Measurements from ENCODE around the gene NCBP2L.

DNA sequence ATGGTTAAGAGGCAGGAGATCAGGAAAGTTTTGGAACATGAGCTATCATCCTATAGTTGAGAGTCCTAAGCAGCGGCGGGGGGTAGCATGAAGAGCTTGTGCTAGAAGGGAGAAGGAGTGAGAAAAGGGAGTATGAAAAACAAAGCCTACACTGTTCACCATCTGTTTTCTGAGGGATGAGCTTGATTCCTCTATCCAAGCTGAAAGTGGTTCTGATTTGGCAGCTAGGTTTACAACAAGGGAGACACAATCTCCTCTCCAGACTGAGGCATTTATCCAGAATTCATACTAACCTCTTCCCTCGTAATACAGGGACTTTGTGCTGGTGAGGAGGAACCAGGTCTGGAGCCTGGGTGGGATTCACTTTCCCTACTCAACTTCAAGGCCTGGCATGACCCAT is 25.5 kb upstream of the NCBP2L start:
- TF ChIP-seq EP300 (IDR thresholded peaks at IDR 0.05) (no peak), POLR2A (IDR thresholded peaks at IDR 0.05) (no peak)
- TF ChIP-seq, protein P1, sequence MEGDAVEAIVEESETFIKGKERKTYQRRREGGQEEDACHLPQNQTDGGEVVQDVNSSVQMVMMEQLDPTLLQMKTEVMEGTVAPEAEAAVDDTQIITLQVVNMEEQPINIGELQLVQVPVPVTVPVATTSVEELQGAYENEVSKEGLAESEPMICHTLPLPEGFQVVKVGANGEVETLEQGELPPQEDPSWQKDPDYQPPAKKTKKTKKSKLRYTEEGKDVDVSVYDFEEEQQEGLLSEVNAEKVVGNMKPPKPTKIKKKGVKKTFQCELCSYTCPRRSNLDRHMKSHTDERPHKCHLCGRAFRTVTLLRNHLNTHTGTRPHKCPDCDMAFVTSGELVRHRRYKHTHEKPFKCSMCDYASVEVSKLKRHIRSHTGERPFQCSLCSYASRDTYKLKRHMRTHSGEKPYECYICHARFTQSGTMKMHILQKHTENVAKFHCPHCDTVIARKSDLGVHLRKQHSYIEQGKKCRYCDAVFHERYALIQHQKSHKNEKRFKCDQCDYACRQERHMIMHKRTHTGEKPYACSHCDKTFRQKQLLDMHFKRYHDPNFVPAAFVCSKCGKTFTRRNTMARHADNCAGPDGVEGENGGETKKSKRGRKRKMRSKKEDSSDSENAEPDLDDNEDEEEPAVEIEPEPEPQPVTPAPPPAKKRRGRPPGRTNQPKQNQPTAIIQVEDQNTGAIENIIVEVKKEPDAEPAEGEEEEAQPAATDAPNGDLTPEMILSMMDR (IDR thresholded peaks at IDR 0.05): no peak

Data from ovary (tissue), 3 donors.